Neural cell (in vitro differentiated cells): ENCODE data around the gene LRMDA. TPM values are rescaled to one million over a fixed set of nuclear protein-coding genes. Genes with fewer than 3 reads are reported as not detected.

ENCODE experiments used
- H2AFZ ChIP-seq: fragments of 200-600, 300-800 bp; sonication (generic), shearing (Covaris generic); 2 replicates; pipeline ENCODE4 v1.6.0; 2014; ENCODE audit warnings: low read depth, mild to moderate bottlenecking, antibody characterized with exemption, low read length, moderate library complexity
- H3F3A ChIP-seq: fragments of 200-600 bp; shearing (Covaris generic); 2 replicates; pipeline ENCODE4 v1.6.1; 2016; ENCODE audit warnings: mild to moderate bottlenecking, moderate library complexity, mixed read lengths, antibody characterized with exemption, low read length; ENCODE audit not compliant: insufficient read depth, poor library complexity, severe bottlenecking
- H3K27ac ChIP-seq: fragments of 200-600, 300-800 bp; sonication (generic), shearing (Covaris generic); 2 replicates; pipeline ENCODE4 v1.5.1; 2014; ENCODE audit warnings: mild to moderate bottlenecking, low read length, moderate library complexity
- H3K27me3 ChIP-seq: fragments of 300-800, 200-600 bp; sonication (generic), shearing (Covaris generic); 2 replicates; pipeline ENCODE4 v1.6.0; 2014; ENCODE audit warnings: mild to moderate bottlenecking, low read depth, low read length, moderate library complexity; ENCODE audit not compliant: insufficient read depth
- H3K36me3 ChIP-seq: fragments of 300-800, 200-600 bp; sonication (generic), shearing (Covaris generic); 2 replicates; pipeline ENCODE4 v1.5.1; 2014; ENCODE audit warnings: mild to moderate bottlenecking, antibody characterized with exemption, low read length, moderate library complexity; ENCODE audit not compliant: insufficient read depth
- H3K4me2 ChIP-seq: fragments of 300-800, 200-600 bp; sonication (generic), shearing (Covaris generic); 2 replicates; pipeline ENCODE4 v1.6.0; 2014; ENCODE audit warnings: mild to moderate bottlenecking, low read length
- H3K4me3 ChIP-seq: fragments of 300-800, 200-600 bp; sonication (generic), shearing (Covaris generic); 2 replicates; pipeline ENCODE4 v1.5.1; 2014; ENCODE audit warnings: mild to moderate bottlenecking, low read length, moderate library complexity
- H3K79me2 ChIP-seq: fragments of 200-600 bp; shearing (Covaris generic); replicated peaks from 2 replicates; pipeline ENCODE4 v1.6.0; 2014; ENCODE audit warnings: mild to moderate bottlenecking, low read length, moderate library complexity; ENCODE audit not compliant: insufficient read depth
- H3K9ac ChIP-seq: fragments of 300-800, 200-600 bp; sonication (generic), shearing (Covaris generic); 2 replicates; pipeline ENCODE4 v1.6.1; 2016; ENCODE audit warnings: mild to moderate bottlenecking, low read length, mixed read lengths
- H3K9me2 ChIP-seq: fragments of 200-600 bp; shearing (Covaris generic); 2 replicates; pipeline ENCODE4 v1.6.1; 2016; ENCODE audit warnings: mild to moderate bottlenecking, low read length, mixed read lengths; ENCODE audit not compliant: insufficient read depth
- H3K9me3 ChIP-seq: fragments of 200-600, 300-800 bp; sonication (generic), shearing (Covaris generic); 2 replicates; pipeline ENCODE4 v1.6.1; 2016; ENCODE audit warnings: mild to moderate bottlenecking, mixed run types, low read length, moderate library complexity, mixed read lengths
- H4K20me1 ChIP-seq: fragments of 200-600 bp; shearing (Covaris generic); 2 replicates; pipeline ENCODE4 v1.6.1; 2016; ENCODE audit warnings: mild to moderate bottlenecking, mixed run types; ENCODE audit not compliant: insufficient read depth
- CTCF ChIP-seq: fragments of 450-650 bp; IDR thresholded peaks from 2 replicates; pipeline ENCODE4 v1.5.1; 2014; ENCODE audit warnings: antibody characterized with exemption, mild to moderate bottlenecking, moderate library complexity; ENCODE audit not compliant: poor library complexity, severe bottlenecking
- EP300 ChIP-seq: fragments of 450-650 bp; conservative IDR thresholded peaks from 2 replicates; pipeline ENCODE4 v1.6.1; 2014; ENCODE audit warnings: antibody characterized with exemption, mild to moderate bottlenecking, moderate library complexity; ENCODE audit not compliant: poor library complexity, severe bottlenecking
- EZH2 ChIP-seq: fragments of 200-600, 300-800 bp; shearing (Covaris generic), sonication (generic); IDR thresholded peaks from 2 replicates; pipeline ENCODE4 v1.6.1; 2014; ENCODE audit warnings: antibody characterized with exemption, low read length, borderline replicate concordance, mild to moderate bottlenecking; ENCODE audit not compliant: insufficient read depth, poor library complexity, severe bottlenecking
- MXI1 ChIP-seq: fragments of 450-650 bp; conservative IDR thresholded peaks from 2 replicates; pipeline ENCODE4 v1.6.1; 2014; ENCODE audit warnings: antibody characterized with exemption, mild to moderate bottlenecking; ENCODE audit not compliant: poor library complexity, severe bottlenecking
- POLR2AphosphoS5 ChIP-seq: IDR thresholded peaks from 2 replicates; pipeline ENCODE4 v1.6.1; 2012
- RAD21 ChIP-seq: fragments of 450-650 bp; conservative IDR thresholded peaks from 2 replicates; pipeline ENCODE4 v1.6.1; 2014; ENCODE audit warnings: antibody characterized with exemption, mild to moderate bottlenecking, moderate library complexity
- REST ChIP-seq: IDR thresholded peaks from 2 replicates; pipeline ENCODE4 v1.6.1; 2012; ENCODE audit warnings: borderline replicate concordance
- SMC3 ChIP-seq: fragments of 450-650 bp; conservative IDR thresholded peaks from 2 replicates; pipeline ENCODE4 v1.6.1; 2014; ENCODE audit warnings: antibody characterized with exemption, mild to moderate bottlenecking, moderate library complexity; ENCODE audit not compliant: poor library complexity
- TAF1 ChIP-seq: IDR thresholded peaks from 2 replicates; pipeline ENCODE4 v1.6.1; 2012; ENCODE audit warnings: low read depth
- polyA plus RNA-seq: library from polyadenylated mRNA; depleted of rRNA; stranded (reverse); fragments of >200 nt; gene quantifications from 2 replicates; pipeline ENCODE4 v1.2.3, GENCODE V29; 2014

LRMDA gene
- polyA plus RNA-seq, 1 donor from 2014 or later: 5.6 TPM

- Histone ChIP-seq H3K9me3 (no peaks in the 10 kb centered on the region), H3F3A (no peaks in the 10 kb centered on the region), H3K4me3 (no peak overlapping the region), H3K79me2 (no peaks in the 10 kb centered on the region), H3K4me2 (no peak overlapping the region), H3K36me3 (no peaks in the 10 kb centered on the region), H4K20me1 (no peaks in the 10 kb centered on the region), H3K27me3 (peaks cover 16% of the 10 kb centered on the region), H3K9ac (no peak overlapping the region), H2AFZ (no peak overlapping the region), H3K9me2 (no peaks in the 10 kb centered on the region), H3K27ac (no peak overlapping the region)
- no peak for TF ChIP-seq POLR2AphosphoS5
- no peak for TF ChIP-seq RAD21
- no peak for TF ChIP-seq CTCF
These were observed 754.3 kb downstream of the LRMDA start for GRCh38 chr10:76185471-76186301.

GRCh38 chr10:76188216-76188615, 756.8 kb downstream of the LRMDA start:
- H3K27me3 ChIP-seq: peaks cover 25% of the 10 kb centered on the region
- no peaks in the 10 kb centered on the region for H4K20me1 ChIP-seq
- H3K9me3 ChIP-seq: no peaks in the 10 kb centered on the region
- no peak overlapping the region for H3K27ac ChIP-seq
- no peak overlapping the region for H3K4me2 ChIP-seq
- no peaks in the 10 kb centered on the region for H3K9me2 ChIP-seq
- no peak overlapping the region for H3K9ac ChIP-seq
- H3K4me3 ChIP-seq: no peak overlapping the region
- H3F3A ChIP-seq: no peaks in the 10 kb centered on the region
- no peaks in the 10 kb centered on the region for H3K79me2 ChIP-seq
- TF ChIP-seq MXI1: no peak
- no peak for TF ChIP-seq POLR2AphosphoS5
- TF ChIP-seq TAF1: no peak
- no peak for TF ChIP-seq RAD21
- no peak for TF ChIP-seq SMC3
- no peak for TF ChIP-seq REST
- no peak for TF ChIP-seq EP300
- no peak for TF ChIP-seq CTCF
- TF ChIP-seq EZH2: no peak
- H2AFZ ChIP-seq: no peak overlapping the region
- H3K36me3 ChIP-seq: no peaks in the 10 kb centered on the region
